ENCODE results near the gene CERS2.

The CERS2 gene

DNA sequence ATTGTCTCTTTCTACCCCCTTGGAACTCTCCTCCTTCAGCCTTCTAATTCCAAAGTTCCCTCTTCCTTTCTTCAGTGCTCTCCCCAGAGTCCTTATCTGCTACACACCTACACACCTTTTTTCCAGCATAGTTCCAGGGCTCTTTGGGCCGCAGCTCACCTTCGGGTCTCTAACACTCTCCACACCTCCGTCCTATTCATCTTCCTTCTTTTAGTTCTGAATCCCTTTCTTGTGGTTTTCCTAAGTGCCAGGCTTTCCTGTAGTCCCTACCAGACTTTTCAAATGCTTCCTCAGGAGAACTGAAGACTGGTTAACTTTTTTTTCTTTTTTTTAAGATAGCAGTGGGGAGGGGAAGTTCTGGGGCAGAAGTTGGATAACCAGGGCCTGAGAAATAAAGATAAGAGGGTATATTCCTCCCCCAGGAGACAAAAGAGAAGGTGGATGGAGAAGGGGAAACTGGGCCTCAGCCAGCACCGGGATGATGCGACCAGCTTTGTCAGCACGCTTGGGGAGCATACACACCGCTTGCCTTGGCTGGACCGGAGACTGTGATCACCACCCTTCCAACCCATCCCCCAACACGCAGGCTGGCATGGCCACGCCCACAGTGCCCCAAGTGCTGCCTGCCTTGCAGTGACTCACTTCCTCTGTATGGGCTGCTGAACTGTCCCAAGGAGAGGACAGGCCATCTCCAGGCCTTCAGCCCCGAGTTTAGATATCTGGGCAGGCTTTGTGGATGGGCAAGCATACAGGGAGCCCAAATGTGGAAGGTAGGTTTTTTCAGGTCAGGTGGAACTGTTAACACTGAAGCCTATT, 2.5 kb upstream of the CERS2 start:
- Histone ChIP-seq H3K36me3 (ENCODE audit: control insufficient read depth in 4 of 4, insufficient read depth in 4 of 4, low read length in 3 of 4) (peaks cover 0 to 6% (median 0%) of the 10 kb centered on the region in 4 experiments), H3K27me3 (replicated peaks in 2 of 5; ENCODE audit: control insufficient read depth in 4 of 5, insufficient read depth in 5 of 5, low read length in 4 of 5) (no peaks in the 10 kb centered on the region), H3K4me3 (ENCODE audit: control insufficient read depth in 1 of 7, extremely low read depth in 1 of 7, insufficient read depth in 4 of 7, low read depth in 2 of 7, low read length in 6 of 7) (peak overlapping the region in 6 of 7 experiments; percentile 25 to 73 (median 38)), H3K9me3 (ENCODE audit: control extremely low read depth in 1 of 5, control insufficient read depth in 4 of 5, insufficient read depth in 2 of 5, low read depth in 1 of 5, low read length in 4 of 5) (no peaks in the 10 kb centered on the region), H3K27ac (ENCODE audit: insufficient read depth in 1 of 2, low read depth in 1 of 2, low read length in 2 of 2, poor library complexity in 1 of 2, severe bottlenecking in 2 of 2) (peak overlapping the region; percentile 73 to 85), H3K4me1 (ENCODE audit: control extremely low read depth in 1 of 4, control insufficient read depth in 4 of 4, insufficient read depth in 4 of 4, low read length in 3 of 4) (peaks cover 21 to 82% (median 65%) of the 10 kb centered on the region in 4 experiments)
- WGBS (ENCODE audit: insufficient coverage) = 0% methylated on average over 6 of the region's 11 CpGs
- peak; percentile 87 to 97 (median 94) for DNase-seq
- ChIA-PET CTCF (interaction anchor here (1.3 to 15.2 kb wide), 5 partner anchors 9 to 29 kb away, joined by 4 to 235 read pairs (median 34); partner anchors contain the start of gene MINDY1), POLR2A (interaction anchor here (0.6 to 1.7 kb wide), 5 partner anchors 14 to 241 kb away, joined by 3 to 8 read pairs (median 4); partner anchors contain the start of gene MINDY1)

DNA sequence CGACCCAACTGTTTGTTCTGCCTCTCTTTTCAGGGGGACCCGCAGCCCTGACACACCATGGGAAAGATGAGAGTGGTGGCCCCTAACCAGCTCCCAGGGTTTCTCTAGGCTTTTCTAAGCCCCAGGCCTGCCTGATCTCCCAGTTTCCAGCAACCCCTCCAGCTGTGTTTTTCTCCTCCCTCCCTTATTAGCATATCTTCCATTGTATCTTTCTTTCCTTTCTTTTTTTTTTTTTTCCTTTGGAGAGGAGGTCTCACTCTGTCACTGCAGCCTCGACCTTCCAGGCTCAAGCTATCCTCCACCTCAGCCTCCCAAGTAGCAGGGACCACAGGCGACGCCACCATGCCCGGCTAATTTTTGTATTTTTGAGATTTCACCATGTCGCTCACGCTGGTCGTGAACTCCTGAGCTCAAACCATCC, 1.8 kb upstream of the CERS2 start:
- peak in 1 of 3 donors; percentile 23 for DNase-seq
- Histone ChIP-seq H3K4me3 (ENCODE audit: control insufficient read depth in 1 of 7, extremely low read depth in 1 of 7, insufficient read depth in 4 of 7, low read depth in 2 of 7, low read length in 6 of 7) (peak overlapping the region in 3 of 7 experiments; percentile 35 to 73 (median 52)), H3K9me3 (ENCODE audit: control extremely low read depth in 1 of 5, control insufficient read depth in 4 of 5, insufficient read depth in 2 of 5, low read depth in 1 of 5, low read length in 4 of 5) (no peaks in the 10 kb centered on the region), H3K36me3 (ENCODE audit: control insufficient read depth in 4 of 4, insufficient read depth in 4 of 4, low read length in 3 of 4) (peaks cover 0 to 12% (median 0%) of the 10 kb centered on the region in 4 experiments), H3K4me1 (ENCODE audit: control extremely low read depth in 1 of 4, control insufficient read depth in 4 of 4, insufficient read depth in 4 of 4, low read length in 3 of 4) (peaks cover 24 to 82% (median 69%) of the 10 kb centered on the region in 4 experiments), H3K27me3 (replicated peaks in 2 of 5; ENCODE audit: control insufficient read depth in 4 of 5, insufficient read depth in 5 of 5, low read length in 4 of 5) (no peaks in the 10 kb centered on the region), H3K27ac (ENCODE audit: insufficient read depth in 1 of 2, low read depth in 1 of 2, low read length in 2 of 2, poor library complexity in 1 of 2, severe bottlenecking in 2 of 2) (peak overlapping the region in 1 of 2 experiments; percentile 85)
- CTCF ChIA-PET = interaction anchor here (1.3 to 15.2 kb wide), 6 partner anchors 9 to 416 kb away, joined by 3 to 235 read pairs (median 19); partner anchors contain the start of gene MINDY1
- POLR2A ChIA-PET = interaction anchor here (0.6 to 1.7 kb wide), 5 partner anchors 18 to 282 kb away, joined by 3 to 8 read pairs (median 4); partner anchors contain the start of gene MINDY1
- WGBS (ENCODE audit: insufficient coverage) = 84% methylated on average over 5 of the region's 9 CpGs

DNA sequence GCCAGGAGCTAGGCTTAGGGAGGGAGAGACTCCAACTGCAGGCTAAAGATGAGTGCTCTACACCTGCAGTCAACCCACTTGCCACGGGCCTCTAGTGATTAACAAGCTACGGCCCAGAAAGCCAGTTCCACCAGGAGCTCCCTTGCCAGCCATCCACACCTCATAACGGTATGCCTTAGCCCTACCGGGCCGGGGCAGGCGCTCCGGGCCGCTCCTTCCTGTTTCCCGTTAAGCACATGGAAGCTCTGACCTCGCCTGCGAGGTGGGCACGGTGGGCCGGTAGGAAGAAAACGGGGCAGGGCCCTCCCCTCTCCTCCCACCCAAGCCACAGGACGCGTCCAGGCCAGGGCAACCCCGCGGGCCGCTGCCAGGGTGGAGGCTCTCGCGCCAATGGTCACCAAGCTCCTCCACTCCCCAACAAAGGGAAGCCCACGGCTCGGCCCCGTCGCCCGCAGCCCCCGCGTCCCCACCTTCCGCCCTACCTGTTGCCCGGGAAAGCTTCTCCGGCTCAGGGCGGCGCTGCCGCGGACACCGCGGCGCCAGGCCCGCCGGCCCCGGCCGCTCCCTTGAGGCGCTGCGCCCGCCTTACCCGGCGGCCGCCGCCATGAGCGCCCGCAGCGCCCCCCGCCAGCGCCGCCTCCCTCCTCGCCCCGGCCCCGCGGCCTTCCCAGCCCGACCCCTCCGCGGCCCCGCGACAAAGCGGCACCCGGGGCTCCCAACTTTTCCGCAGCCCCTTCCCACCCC, 627 bp downstream of the CERS2 start:
- Histone ChIP-seq H3K27ac (ENCODE audit: insufficient read depth in 1 of 2, low read depth in 1 of 2, low read length in 2 of 2, poor library complexity in 1 of 2, severe bottlenecking in 2 of 2) (peak overlapping the region; percentile 78 to 91), H3K36me3 (ENCODE audit: control insufficient read depth in 4 of 4, insufficient read depth in 4 of 4, low read length in 3 of 4) (peaks cover 0 to 24% (median under 1%) of the 10 kb centered on the region in 4 experiments), H3K4me1 (ENCODE audit: control extremely low read depth in 1 of 4, control insufficient read depth in 4 of 4, insufficient read depth in 4 of 4, low read length in 3 of 4) (peaks cover 26 to 81% (median 69%) of the 10 kb centered on the region in 4 experiments), H3K27me3 (replicated peaks in 2 of 5; ENCODE audit: control insufficient read depth in 4 of 5, insufficient read depth in 5 of 5, low read length in 4 of 5) (no peaks in the 10 kb centered on the region), H3K9me3 (ENCODE audit: control extremely low read depth in 1 of 5, control insufficient read depth in 4 of 5, insufficient read depth in 2 of 5, low read depth in 1 of 5, low read length in 4 of 5) (no peaks in the 10 kb centered on the region), H3K4me3 (ENCODE audit: control insufficient read depth in 1 of 7, extremely low read depth in 1 of 7, insufficient read depth in 4 of 7, low read depth in 2 of 7, low read length in 6 of 7) (peak overlapping the region; percentile 39 to 95 (median 87))
- under 1% methylated on average over 31 of the region's 67 CpGs for WGBS (ENCODE audit: insufficient coverage)
- ChIA-PET CTCF (interaction anchor here (0.8 to 1.0 kb wide), 5 partner anchors 10 to 40 kb away, joined by 3 read pairs; no protein-coding TSS in a partner anchor), POLR2A (interaction anchor here (0.5 to 1.3 kb wide), 6 partner anchors 9 to 71 kb away, joined by 3 to 7 read pairs (median 4); partner anchors contain the start of gene MINDY1)
- DNase-seq = peak in 2 of 3 donors; percentile 36 to 43

DNA sequence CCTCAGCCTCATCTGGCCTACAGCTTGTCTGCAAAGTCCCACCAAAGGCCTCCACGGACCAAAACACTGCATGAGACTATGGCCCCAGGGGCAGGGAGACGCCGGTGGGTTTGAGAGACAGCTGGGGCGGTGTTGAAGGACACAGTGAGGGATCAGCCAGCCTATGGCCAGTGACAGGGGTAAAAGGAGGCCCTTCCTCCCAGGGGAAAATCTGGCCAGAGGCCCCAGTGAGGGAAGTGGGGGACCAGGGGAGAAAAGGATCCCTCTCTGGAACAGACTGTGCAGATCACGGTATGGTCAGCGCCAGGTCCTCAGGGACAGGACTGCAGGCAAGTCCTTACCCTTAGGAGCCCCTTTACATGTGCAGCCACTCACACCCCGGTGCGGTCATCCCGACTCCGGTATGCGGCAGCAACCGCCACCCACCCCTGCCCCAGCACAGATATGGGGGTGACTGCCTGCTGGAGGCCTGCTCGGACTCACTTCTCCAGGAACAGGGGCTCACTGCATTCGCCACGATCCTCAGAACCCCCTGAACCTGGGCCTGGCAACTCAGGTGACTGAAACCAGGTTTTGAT, 1.3 kb downstream of the CERS2 start:
- 32% methylated on average over 10 of the region's 15 CpGs for WGBS (ENCODE audit: insufficient coverage)
- CTCF ChIA-PET = interaction anchor here (0.8 to 1.5 kb wide), 6 partner anchors 10 to 39 kb away, joined by 3 to 4 read pairs (median 3); no protein-coding TSS in a partner anchor
- H3K27ac ChIP-seq (ENCODE audit: insufficient read depth in 1 of 2, low read depth in 1 of 2, low read length in 2 of 2, poor library complexity in 1 of 2, severe bottlenecking in 2 of 2) = peak overlapping the region; percentile 78 to 91
- H3K36me3 ChIP-seq (ENCODE audit: control insufficient read depth in 4 of 4, insufficient read depth in 4 of 4, low read length in 3 of 4) = peaks cover 0 to 30% (median 6%) of the 10 kb centered on the region in 4 experiments
- peak in 2 of 3 donors; percentile 18 to 27 for DNase-seq
- H3K4me3 ChIP-seq (ENCODE audit: control insufficient read depth in 1 of 7, extremely low read depth in 1 of 7, insufficient read depth in 4 of 7, low read depth in 2 of 7, low read length in 6 of 7) = peak overlapping the region; percentile 39 to 95 (median 87)
- peaks cover 22 to 74% (median 63%) of the 10 kb centered on the region in 4 experiments for H3K4me1 ChIP-seq (ENCODE audit: control extremely low read depth in 1 of 4, control insufficient read depth in 4 of 4, insufficient read depth in 4 of 4, low read length in 3 of 4)
- POLR2A ChIA-PET = interaction anchor here (0.5 to 1.3 kb wide), 5 partner anchors 10 to 72 kb away, joined by 3 to 7 read pairs (median 4); partner anchors contain the start of gene MINDY1
- H3K27me3 ChIP-seq (replicated peaks in 2 of 5; ENCODE audit: control insufficient read depth in 4 of 5, insufficient read depth in 5 of 5, low read length in 4 of 5) = no peaks in the 10 kb centered on the region
- no peaks in the 10 kb centered on the region for H3K9me3 ChIP-seq (ENCODE audit: control extremely low read depth in 1 of 5, control insufficient read depth in 4 of 5, insufficient read depth in 2 of 5, low read depth in 1 of 5, low read length in 4 of 5)

DNA sequence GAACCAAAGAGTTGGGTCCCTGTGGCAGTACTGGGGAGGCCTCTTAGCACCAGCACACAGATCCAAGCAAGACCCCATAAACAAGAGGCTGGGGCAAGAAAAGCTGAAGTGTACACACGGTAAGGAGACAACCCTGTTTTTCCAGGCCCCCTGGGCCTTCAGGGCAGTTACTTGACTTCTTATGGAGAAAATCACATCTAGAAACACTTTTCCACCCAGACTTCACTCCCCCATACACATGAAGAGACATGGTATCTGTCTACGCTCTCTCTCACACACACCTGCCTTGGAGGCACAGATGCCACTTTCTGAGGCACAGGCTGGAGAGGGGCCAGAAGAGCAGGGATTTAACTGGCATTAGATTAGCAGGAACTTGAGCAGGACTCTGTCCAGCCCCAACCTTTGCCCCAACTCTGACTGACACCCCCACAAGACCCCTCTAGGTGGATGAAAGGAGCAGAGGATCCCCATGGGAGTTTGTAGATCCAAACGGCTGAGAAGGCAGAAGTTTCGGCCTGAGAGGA, 2.2 kb downstream of the CERS2 start:
- POLR2A ChIA-PET = no interaction called here
- Histone ChIP-seq H3K27me3 (replicated peaks in 2 of 5; ENCODE audit: control insufficient read depth in 4 of 5, insufficient read depth in 5 of 5, low read length in 4 of 5) (no peaks in the 10 kb centered on the region), H3K9me3 (ENCODE audit: control extremely low read depth in 1 of 5, control insufficient read depth in 4 of 5, insufficient read depth in 2 of 5, low read depth in 1 of 5, low read length in 4 of 5) (no peaks in the 10 kb centered on the region), H3K27ac (ENCODE audit: insufficient read depth in 1 of 2, low read depth in 1 of 2, low read length in 2 of 2, poor library complexity in 1 of 2, severe bottlenecking in 2 of 2) (peak overlapping the region in 1 of 2 experiments; percentile 91), H3K4me1 (ENCODE audit: control extremely low read depth in 1 of 4, control insufficient read depth in 4 of 4, insufficient read depth in 4 of 4, low read length in 3 of 4) (peaks cover 16 to 66% (median 54%) of the 10 kb centered on the region in 4 experiments), H3K36me3 (ENCODE audit: control insufficient read depth in 4 of 4, insufficient read depth in 4 of 4, low read length in 3 of 4) (peaks cover 3 to 39% (median 15%) of the 10 kb centered on the region in 4 experiments), H3K4me3 (ENCODE audit: control insufficient read depth in 1 of 7, extremely low read depth in 1 of 7, insufficient read depth in 4 of 7, low read depth in 2 of 7, low read length in 6 of 7) (peak overlapping the region in 5 of 7 experiments; percentile 79 to 95 (median 92))
- CTCF ChIA-PET = interaction anchor here (1.1 to 1.5 kb wide), 2 partner anchors 9 to 20 kb away, joined by 3 to 4 read pairs; no protein-coding TSS in a partner anchor
- no peak for DNase-seq
- 97% methylated on average over 3 of the region's 4 CpGs for WGBS (ENCODE audit: insufficient coverage)

Measured in common myeloid progenitor, CD34-positive (primary cell).